GM12878 (cell line): ENCODE measurements around the gene SPATS1. TPM values are rescaled to one million over a fixed set of nuclear protein-coding genes. Genes with fewer than 3 reads are reported as not detected.

Source experiments
- ATF3 ChIP-seq: IDR thresholded peaks from 2 replicates; pipeline ENCODE4 v1.6.1; 2011; ENCODE audit warnings: low read depth, mild to moderate bottlenecking, low read length, moderate library complexity, borderline replicate concordance; ENCODE audit errors: extremely low read depth
- BCL11A ChIP-seq: IDR thresholded peaks from 2 replicates; pipeline ENCODE4 v1.6.1; 2011; ENCODE audit warnings: low read depth, low read length
- E2F4 ChIP-seq: IDR thresholded peaks from 2 replicates; pipeline ENCODE4 v1.6.1; 2012; ENCODE audit warnings: low read depth, low read length, improper control_type of control experiment
- ELK1 ChIP-seq: IDR thresholded peaks from 2 replicates; pipeline ENCODE4 v1.6.1; 2012; ENCODE audit warnings: low read depth, low read length, improper control_type of control experiment
- LARP7 ChIP-seq: fragments of 450-650 bp; IDR thresholded peaks from 2 replicates; pipeline ENCODE4 v1.6.1; 2017; ENCODE audit warnings: mild to moderate bottlenecking
- MYB ChIP-seq: fragments of 150-350 bp; IDR thresholded peaks from 2 replicates; pipeline ENCODE4 v1.6.1; 2014; ENCODE audit warnings: mild to moderate bottlenecking, low read depth, low read length, borderline replicate concordance
- POU2F2 ChIP-seq: IDR thresholded peaks from 3 replicates; pipeline ENCODE4 v1.6.1; 2011; ENCODE audit warnings: low read depth, mild to moderate bottlenecking, low read length, borderline replicate concordance
- RAD51 ChIP-seq: fragments of 450-650 bp; IDR thresholded peaks from 2 replicates; pipeline ENCODE4 v1.6.1; 2016; ENCODE audit warnings: moderate library complexity, mild to moderate bottlenecking, inconsistent platforms
- RUNX3 ChIP-seq: IDR thresholded peaks from 2 replicates; pipeline ENCODE4 v1.6.1; 2012; ENCODE audit warnings: low read length, inconsistent platforms
- SMC3 ChIP-seq: IDR thresholded peaks from 2 replicates; pipeline ENCODE4 v1.6.1; 2011; ENCODE audit warnings: low read length, improper control_type of control experiment, borderline replicate concordance
- SREBF1 ChIP-seq: IDR thresholded peaks from 2 replicates; pipeline ENCODE4 v1.6.1; 2012; ENCODE audit warnings: mild to moderate bottlenecking, low read length
- STAT3 ChIP-seq: IDR thresholded peaks from 2 replicates; pipeline ENCODE4 v1.6.1; 2011; ENCODE audit warnings: low read depth, low read length, improper control_type of control experiment
- SUZ12 ChIP-seq: fragments of 200-600 bp; sonication (generic); IDR thresholded peaks from one replicate; pipeline ENCODE4 v1.6.1; 2018; ENCODE audit warnings: antibody characterized with exemption, mild to moderate bottlenecking; ENCODE audit not compliant: unreplicated experiment
- TCF12 ChIP-seq: IDR thresholded peaks from 2 replicates; pipeline ENCODE4 v1.6.1; 2011; ENCODE audit warnings: low read depth, mild to moderate bottlenecking, low read length
- USF1 ChIP-seq: IDR thresholded peaks from 2 replicates; pipeline ENCODE4 v1.6.1; 2011; ENCODE audit warnings: borderline replicate concordance, low read depth, mild to moderate bottlenecking, moderate library complexity, mixed read lengths, low read length; ENCODE audit not compliant: insufficient read depth; ENCODE audit errors: extremely low read length
- ZBTB11 ChIP-seq: fragments of 450-650 bp; formaldehyde crosslinking; IDR thresholded peaks from 2 replicates; pipeline ENCODE4 v1.5.0; 2022; ENCODE audit warnings: mild to moderate bottlenecking, missing genetic modification characterization
- ZBTB4 ChIP-seq: fragments of 450-650 bp; formaldehyde crosslinking; IDR thresholded peaks from 2 replicates; pipeline ENCODE4 v1.4.0; 2022; ENCODE audit warnings: mild to moderate bottlenecking, moderate library complexity
- ZNF217 ChIP-seq: fragments of 450-650 bp; IDR thresholded peaks from 2 replicates; pipeline ENCODE4 v1.6.1; 2017; ENCODE audit warnings: antibody characterized with exemption, mild to moderate bottlenecking
- ZNF384 ChIP-seq: IDR thresholded peaks from 2 replicates; pipeline ENCODE4 v1.6.1; 2012; ENCODE audit warnings: low read depth, mild to moderate bottlenecking, low read length, improper control_type of control experiment, borderline replicate concordance
- ZNF622 ChIP-seq: fragments of 450-650 bp; IDR thresholded peaks from 2 replicates; pipeline ENCODE4 v1.6.1; 2017; ENCODE audit warnings: mild to moderate bottlenecking, inconsistent platforms
- polyA plus RNA-seq, 11 experiments: library from polyadenylated mRNA; depleted of rRNA in 4 of 11; unstranded in 6 of 11; stranded (reverse) in 5 of 11; fragments of >200 nt; fragmentation: Nextera tagmentation in 4 of 11; fragmentation: Illumina TruSeq in 1 of 11; extraction: Ambion mirVana in 4 of 11; extraction: Trizol in 1 of 11; gene quantifications; 1 replicate in 1 of 11; 2 replicates in 10 of 11; pipeline versions ENCODE4 v1.2.1 to v1.2.3, GENCODE V29; 2011 to 2016; ENCODE audit warnings: inconsistent platforms in 2 of 11, missing spikeins in 2 of 11, low read depth in 1 of 11
- total RNA-seq, 4 experiments: library from RNA; depleted of rRNA in 3 of 4; stranded (reverse); fragments of >200 nt in 3 of 4; fragmentation: Illumina TruSeq in 1 of 4; extraction: Trizol in 1 of 4; gene quantifications; 2 replicates each; pipeline versions ENCODE4 v1.2.1 to v1.2.3, GENCODE V29; 2013 to 2021

Gene SPATS1
- total and polyA plus RNA-seq, 10 of the 15 experiments (the other 5 are each of a cell fraction or from before 2014, with no cell fraction given): 0.12 TPM; not detected in 9

- TF ChIP-seq ZBTB11 (CRISPR knock-in tag) (no peak), RUNX3 (peak; percentile 69), MYB (no peak), RAD51 (no peak), SMC3 (no peak), ZNF384 (no peak), SREBF1 (no peak), STAT3 (no peak), POU2F2 (no peak), SUZ12 (no peak), TCF12 (no peak), USF1 (no peak), ZBTB4 (CRISPR knock-in tag) (no peak), ATF3 (no peak), ZNF217 (no peak), LARP7 (peak; percentile 17; the same call in 1 of the 2 replicates), ZNF622 (no peak), BCL11A (no peak), ELK1 (no peak), E2F4 (0 out of 2 replicates have a peak, but pooled peaks have one; percentile 41)
Measured at GRCh38 chr6:44387346-44388134, 45.1 kb downstream of the SPATS1 start, which contains the start of gene CDC5L (continued).
